Measurements from ENCODE around the gene TOPORS.

DNA sequence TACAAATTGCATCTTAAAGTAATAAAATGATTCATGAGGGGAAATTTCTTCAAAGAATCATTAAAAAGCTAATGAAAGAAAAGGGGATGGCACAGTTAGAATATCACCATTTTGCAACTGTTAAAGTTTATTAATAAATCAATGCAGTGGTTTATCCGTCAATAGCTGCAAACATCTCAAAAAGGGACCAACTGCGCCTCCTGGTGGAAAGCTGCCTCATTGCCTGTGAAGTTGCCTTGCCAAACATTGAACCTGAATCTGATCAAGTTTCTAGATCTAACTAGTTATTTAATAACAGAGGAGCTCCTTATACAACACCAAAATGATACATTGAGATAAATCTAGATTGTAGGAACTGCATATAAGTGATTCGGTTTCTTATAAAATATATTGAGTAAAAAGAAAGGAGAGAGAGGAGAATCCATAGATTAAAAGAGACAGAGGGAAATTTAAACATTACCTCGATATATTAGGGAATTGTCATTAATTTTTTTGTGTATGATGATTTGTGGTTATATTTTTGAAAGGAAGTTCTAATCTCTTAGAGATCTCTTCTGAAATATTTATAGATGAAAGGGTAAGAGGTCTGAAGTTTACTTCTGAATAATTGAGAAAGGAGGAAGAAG is 27.4 kb upstream of the TOPORS start:
- TF ChIP-seq POLR2AphosphoS5 (IDR thresholded peaks at IDR 0.05; ENCODE audit: low read depth, low read length) (no peak), SIN3A (IDR thresholded peaks at IDR 0.05; ENCODE audit: borderline replicate concordance, insufficient read depth, low read length) (no peak)
- TF ChIP-seq, protein P1, sequence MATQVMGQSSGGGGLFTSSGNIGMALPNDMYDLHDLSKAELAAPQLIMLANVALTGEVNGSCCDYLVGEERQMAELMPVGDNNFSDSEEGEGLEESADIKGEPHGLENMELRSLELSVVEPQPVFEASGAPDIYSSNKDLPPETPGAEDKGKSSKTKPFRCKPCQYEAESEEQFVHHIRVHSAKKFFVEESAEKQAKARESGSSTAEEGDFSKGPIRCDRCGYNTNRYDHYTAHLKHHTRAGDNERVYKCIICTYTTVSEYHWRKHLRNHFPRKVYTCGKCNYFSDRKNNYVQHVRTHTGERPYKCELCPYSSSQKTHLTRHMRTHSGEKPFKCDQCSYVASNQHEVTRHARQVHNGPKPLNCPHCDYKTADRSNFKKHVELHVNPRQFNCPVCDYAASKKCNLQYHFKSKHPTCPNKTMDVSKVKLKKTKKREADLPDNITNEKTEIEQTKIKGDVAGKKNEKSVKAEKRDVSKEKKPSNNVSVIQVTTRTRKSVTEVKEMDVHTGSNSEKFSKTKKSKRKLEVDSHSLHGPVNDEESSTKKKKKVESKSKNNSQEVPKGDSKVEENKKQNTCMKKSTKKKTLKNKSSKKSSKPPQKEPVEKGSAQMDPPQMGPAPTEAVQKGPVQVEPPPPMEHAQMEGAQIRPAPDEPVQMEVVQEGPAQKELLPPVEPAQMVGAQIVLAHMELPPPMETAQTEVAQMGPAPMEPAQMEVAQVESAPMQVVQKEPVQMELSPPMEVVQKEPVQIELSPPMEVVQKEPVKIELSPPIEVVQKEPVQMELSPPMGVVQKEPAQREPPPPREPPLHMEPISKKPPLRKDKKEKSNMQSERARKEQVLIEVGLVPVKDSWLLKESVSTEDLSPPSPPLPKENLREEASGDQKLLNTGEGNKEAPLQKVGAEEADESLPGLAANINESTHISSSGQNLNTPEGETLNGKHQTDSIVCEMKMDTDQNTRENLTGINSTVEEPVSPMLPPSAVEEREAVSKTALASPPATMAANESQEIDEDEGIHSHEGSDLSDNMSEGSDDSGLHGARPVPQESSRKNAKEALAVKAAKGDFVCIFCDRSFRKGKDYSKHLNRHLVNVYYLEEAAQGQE (IDR thresholded peaks at IDR 0.05; ENCODE audit: insufficient read depth in 1 of 2, low read depth in 2 of 2, low read length in 2 of 2), result no peak

Measured in PFSK-1 (cell line).